G401 (cell line): Measurements from ENCODE around the gene PGRMC2. TPM values are rescaled to one million over a fixed set of nuclear protein-coding genes. Genes with fewer than 3 reads are reported as not detected.
A peak's percentile ranks its signal among the peaks of the same experiment; 100 is the strongest.

Experiments used
- DNase-seq: peaks from one replicate; pipeline ENCODE4 v3.0.0-alpha.2; 2015; ENCODE audit warnings: low spot score
- in situ Hi-C: cut with HindIII; loops from 2 replicates; pipeline ENCODE4 v1.10.0; 2016; ENCODE audit warnings: low sequenced_read_pairs, mixed read lengths
- total RNA-seq: library from RNA; depleted of rRNA; stranded (reverse); fragments of >200 nt; shearing (Covaris generic); gene quantifications from 2 replicates; pipeline ENCODE4 v1.2.3, GENCODE V29; 2014; rRNA removed

PGRMC2 gene
- total RNA-seq, 1 experiment from 2014 or later, result 58.6 TPM

GRCh38 chr4:128234836-128235235 is 52.8 kb downstream of the PGRMC2 start:
- in situ Hi-C loops, result no loop called here
- no peak for DNase-seq

GRCh38 chr4:128232719-128233118 is 54.9 kb downstream of the PGRMC2 start:
- in situ Hi-C loops, result no loop called here
- DNase-seq, result no peak

- in situ Hi-C loops, result no loop called here
- DNase-seq, result peak; percentile 92
These were observed 58.5 kb downstream of the PGRMC2 start for GRCh38 chr4:128228845-128229795.

GRCh38 chr4:128227991-128228571 is 59.5 kb downstream of the PGRMC2 start:
- in situ Hi-C loops, result no loop called here
- peak; percentile 51 for DNase-seq

GRCh38 chr4:128225148-128225547 is 62.5 kb downstream of the PGRMC2 start:
- DNase-seq, result no peak
- in situ Hi-C loops, result no loop called here

GRCh38 chr4:128221586-128221985 is 66.0 kb downstream of the PGRMC2 start:
- no peak for DNase-seq
- in situ Hi-C loops, result no loop called here

- DNase-seq, result peak; percentile 36
- in situ Hi-C loops, result no loop called here
These were observed 67.1 kb downstream of the PGRMC2 start for GRCh38 chr4:128220286-128221235.

Other genes starting within 250 kb of the PGRMC2 start
- 28.2 and 29.5 TPM in 2 replicates for gene LARP1B, start 226.5 kb downstream of the PGRMC2 start, total RNA-seq